Endometrial microvascular endothelial cells (primary cell): ENCODE measurements around the gene HDDC3. TPM values are rescaled to one million over a fixed set of nuclear protein-coding genes. Genes with fewer than 3 reads are reported as not detected.
"Not testable (repeated sequence)": the region's sequence is repeated elsewhere in the genome, so short reads cannot be mapped to it uniquely, and the experiment has no call there.

ENCODE experiments used
- in situ Hi-C: cut with HindIII; loops from 2 replicates; pipeline ENCODE4 v1.10.0; 2017; ENCODE audit warnings: low sequenced_read_pairs, low pct_unique_long_range_greater_than_20kb; ENCODE audit errors: inconsistent ontology term
- total RNA-seq: library from RNA; depleted of rRNA; stranded (reverse); fragments of >200 nt; gene quantifications from one replicate; pipeline ENCODE4 v1.2.3, GENCODE V29; 2015; ENCODE audit errors: inconsistent ontology term

The HDDC3 gene
- total RNA-seq, 1 donor from 2014 or later, result 49.6 TPM

DNA sequence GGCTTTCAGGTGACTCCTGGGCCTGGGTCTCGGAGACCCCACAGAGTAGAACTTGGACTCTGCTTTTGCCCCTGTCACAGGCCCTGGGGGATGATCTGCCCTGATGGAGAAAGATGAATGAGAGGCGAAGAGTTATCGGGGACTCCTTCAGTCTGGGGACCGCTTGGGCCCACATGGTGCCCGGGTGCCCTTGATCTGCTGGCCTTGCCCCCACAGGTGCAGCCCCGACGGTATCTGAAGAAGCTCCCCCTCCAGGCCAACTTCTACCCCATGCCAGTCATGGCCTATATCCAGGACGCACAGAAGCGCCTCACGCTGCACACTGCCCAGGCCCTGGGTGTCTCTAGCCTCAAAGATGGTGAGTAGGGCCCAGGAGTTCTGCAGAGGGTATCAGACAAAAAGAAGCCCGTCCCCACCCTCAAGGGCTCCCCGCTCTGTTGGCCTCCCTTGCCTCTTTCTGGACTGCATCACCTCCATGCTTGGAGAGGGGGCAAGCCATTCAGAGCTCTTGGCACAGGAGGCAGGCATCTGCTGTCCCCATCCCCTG is 18.9 kb downstream of the HDDC3 start:
- in situ Hi-C loops, result no loop called here

DNA sequence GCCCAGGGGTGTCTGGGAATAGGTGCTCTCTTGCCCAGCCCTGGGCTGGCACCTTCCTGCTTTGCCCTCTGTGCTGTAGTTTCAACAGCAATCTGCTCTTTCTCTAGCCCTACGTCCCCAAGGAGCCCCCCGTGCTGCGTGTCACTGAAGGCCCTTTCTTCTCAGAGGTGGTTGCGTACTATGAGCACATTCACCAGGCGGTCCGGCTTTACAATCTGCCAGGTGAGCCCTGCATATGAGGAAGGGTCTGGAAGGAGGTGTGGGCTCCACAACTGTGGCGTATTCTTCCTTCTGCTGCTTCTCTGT is 19.6 kb downstream of the HDDC3 start:
- in situ Hi-C loops, result no loop called here

DNA sequence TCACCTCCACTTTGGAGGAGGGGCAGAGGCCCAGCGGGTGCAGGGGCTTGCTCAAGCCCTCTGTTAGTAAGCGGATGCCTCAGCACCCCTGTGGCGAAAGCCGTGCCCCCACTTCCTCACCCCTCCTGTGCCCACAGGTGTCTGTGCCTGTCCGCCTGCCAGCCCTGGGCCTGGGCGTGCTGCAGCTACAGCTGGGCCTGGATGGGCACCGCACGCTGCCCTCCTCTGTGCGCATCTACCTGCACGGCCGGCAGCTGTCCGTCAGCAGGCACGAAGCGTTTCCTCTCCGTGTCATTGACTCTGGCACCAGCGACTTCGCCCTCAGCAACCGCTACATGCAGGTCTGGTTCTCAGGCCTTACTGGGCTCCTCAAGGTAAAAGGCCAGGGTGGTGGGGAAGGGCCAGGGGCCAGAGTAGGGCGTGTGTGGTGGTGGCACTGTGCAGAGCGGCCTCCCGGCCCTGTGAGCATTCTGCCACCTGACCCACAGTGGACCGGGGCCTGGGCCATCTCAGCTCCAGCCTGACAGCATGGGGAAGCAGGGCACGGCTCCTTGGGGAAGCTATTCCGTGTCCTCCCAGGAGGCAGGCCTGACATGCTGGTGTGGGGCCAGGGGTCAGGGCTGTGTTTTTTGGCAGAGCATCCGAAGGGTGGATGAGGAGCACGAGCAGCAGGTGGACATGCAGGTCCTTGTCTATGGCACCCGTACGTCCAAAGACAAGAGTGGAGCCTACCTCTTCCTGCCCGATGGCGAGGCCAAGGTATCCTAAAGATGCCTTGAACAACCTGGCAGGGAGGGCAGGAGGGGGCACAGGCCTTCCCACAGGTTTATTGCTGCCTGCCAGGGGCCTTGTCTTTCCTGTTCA is 20.2 kb downstream of the HDDC3 start:
- in situ Hi-C loops, result no loop called here

DNA sequence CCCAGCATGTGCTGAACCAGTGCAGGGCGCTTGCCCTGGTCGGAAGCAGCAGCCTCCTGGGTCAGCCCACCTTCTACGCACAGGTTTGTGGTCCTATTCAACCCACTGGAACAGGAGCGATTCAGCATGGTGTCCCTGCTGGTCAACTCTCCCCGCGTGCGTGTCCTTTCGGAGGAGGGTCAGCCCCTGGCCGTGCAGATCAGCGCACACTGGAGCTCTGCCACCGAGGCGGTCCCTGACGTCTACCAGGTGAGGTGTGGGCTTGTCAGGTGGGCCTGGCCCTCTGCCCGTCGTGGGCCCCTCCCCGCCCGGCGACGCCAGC is 21.1 kb downstream of the HDDC3 start:
- in situ Hi-C loops, result no loop called here

GRCh38 chr15:90910441-90911301 is 21.7 kb downstream of the HDDC3 start:
- in situ Hi-C loops, result no loop called here

GRCh38 chr15:90909976-90910375 is 22.4 kb downstream of the HDDC3 start:
- in situ Hi-C loops, result no loop called here

GRCh38 chr15:90909449-90909848 is 22.9 kb downstream of the HDDC3 start:
- in situ Hi-C loops, result not testable (repeated sequence)

DNA sequence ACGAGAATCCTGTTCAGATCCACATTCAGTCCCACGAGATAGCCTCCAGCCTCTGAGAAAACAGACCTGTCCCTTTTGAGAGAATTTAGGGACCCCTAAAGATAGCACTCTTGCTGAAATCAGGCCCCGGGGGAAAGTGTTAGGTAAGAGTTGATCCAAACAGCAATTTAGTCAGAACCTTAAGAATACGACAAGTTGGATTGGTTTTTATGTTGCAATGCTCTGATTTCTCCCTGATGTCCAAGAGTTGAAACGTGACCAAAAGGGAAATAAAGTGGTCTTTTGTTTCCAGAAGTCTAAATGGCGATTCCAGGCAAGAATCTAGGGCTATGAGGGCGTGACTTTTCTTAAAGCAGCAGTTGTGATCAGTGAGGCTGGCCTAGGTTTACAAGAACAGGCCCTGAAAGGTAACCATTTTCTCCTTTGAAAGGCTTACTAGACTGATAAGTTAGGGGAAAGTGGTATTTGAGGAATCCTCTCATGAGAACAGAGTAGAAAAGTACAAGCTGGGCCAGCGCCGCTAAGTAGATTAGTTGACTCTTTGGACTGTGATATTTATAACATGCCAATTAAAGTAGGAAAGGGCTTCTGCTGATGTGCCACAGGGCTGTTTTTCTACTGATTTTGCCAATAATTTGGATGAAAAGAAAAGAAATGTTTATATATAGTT is 24.4 kb downstream of the HDDC3 start:
- in situ Hi-C loops, result no loop called here

GRCh38 chr15:90907051-90907660 is 25.2 kb downstream of the HDDC3 start:
- in situ Hi-C loops, result no loop called here

- in situ Hi-C loops, result no loop called here
These were observed 26.0 kb downstream of the HDDC3 start for GRCh38 chr15:90906181-90906849.

DNA sequence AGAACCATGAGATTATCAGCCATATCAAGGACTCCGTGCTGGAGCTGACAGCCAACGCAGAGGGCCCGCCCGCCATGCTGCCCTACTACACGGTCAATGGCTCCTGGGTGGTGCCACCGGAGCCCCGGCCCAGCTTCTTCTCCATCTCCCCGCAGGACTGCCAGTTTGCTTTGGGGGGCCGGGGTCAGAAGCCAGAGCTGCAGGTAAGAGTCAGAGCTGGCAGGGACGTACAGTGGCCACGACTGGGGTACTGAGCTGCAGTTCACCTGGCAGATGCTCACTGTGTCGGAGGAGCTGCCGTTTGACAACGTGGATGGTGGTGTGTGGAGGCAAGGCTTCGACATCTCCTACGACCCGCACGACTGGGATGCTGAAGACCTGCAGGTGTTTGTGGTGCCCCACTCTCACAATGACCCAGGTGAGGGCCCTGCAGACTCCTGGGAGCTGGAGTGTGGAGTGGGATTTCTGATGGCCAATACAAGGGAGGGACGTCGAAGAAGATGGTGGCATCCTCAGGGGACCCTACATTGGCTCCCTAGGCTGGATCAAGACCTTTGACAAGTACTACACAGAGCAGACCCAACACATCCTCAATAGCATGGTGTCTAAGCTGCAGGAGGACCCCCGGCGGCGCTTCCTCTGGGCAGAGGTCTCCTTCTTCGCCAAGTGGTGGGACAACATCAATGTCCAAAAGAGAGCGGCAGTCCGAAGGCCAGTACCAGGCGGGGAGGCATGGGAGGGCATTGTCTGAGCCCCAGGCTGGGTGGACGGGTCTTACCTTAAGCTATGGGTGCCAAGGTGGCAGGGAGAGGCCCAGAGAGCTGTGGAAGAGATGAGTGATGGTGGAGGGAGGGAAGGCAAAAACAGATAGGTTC is 26.8 kb downstream of the HDDC3 start:
- in situ Hi-C loops, result no loop called here

- in situ Hi-C loops, result no loop called here
These were observed 27.6 kb downstream of the HDDC3 start for GRCh38 chr15:90904746-90905145.

- in situ Hi-C loops, result no loop called here
These were observed 28.4 kb downstream of the HDDC3 start for GRCh38 chr15:90903733-90904536.

GRCh38 chr15:90902840-90903732 is 29.3 kb downstream of the HDDC3 start, which contains the start of gene MAN2A2:
Gene MAN2A2 (plus strand): TSS chr15:90903302. CDS start chr15:90904208, 906 bp downstream.
- in situ Hi-C loops, result no loop called here

DNA sequence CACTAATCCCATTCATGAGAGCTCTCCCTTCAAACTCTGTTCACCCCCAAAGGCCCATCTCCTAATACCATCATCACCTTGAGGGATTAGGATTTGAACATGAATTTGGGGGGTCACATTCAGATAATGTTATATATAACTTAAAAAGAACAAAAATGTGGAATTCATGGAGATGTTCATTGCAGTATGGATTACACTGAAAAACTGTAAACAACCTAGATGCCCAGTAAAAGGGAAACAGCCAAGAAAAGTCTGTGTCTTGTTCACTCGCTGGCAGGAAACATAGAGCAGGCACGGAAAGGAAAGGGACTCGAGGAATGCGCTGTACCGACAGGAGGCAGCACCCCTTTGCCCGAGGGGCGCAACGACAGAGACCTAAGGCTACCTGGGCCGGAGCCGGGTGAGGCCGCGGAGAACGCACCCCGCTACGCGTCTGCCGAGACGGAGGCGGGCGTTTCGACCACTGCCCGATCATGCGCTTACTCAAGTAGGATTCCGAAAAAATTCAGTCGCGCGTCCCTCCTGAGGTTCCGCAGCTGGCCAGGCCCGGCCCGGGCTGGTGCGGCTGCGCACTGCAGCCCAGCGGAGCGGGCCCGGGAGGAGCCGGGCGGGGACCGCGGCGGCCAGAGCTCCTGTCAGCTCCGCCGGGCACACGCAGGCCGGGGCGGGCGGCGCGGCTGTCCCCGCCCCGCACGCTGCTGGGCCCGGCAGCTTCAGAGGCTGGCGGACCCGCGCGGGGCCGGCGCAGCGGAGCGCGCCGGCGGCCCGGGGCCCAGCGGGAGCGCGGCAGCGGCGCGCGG is 30.1 kb downstream of the HDDC3 start:
- in situ Hi-C loops, result no loop called here
